ENCODE measurements around the gene TPM3. TPM values are rescaled to one million over a fixed set of nuclear protein-coding genes. Genes with fewer than 3 reads are reported as not detected.

The TPM3 gene
- polyA plus RNA-seq, 1 donor from 2014 or later = 356 TPM

- peaks cover 13% of the 10 kb centered on the region for H3K36me3 ChIP-seq (ENCODE audit: insufficient read depth, low read length)
- no peaks in the 10 kb centered on the region for H3K9me2 ChIP-seq (ENCODE audit: insufficient read depth, low read length)
Measured at GRCh38 chr1:154170547-154171222, 21.2 kb downstream of the TPM3 start.

GRCh38 chr1:154167461-154167860 lies 24.4 kb downstream of the TPM3 start:
- Histone ChIP-seq H3K9me2 (ENCODE audit: insufficient read depth, low read length) (no peaks in the 10 kb centered on the region), H2AFZ (ENCODE audit: low read depth, low read length) (no peak overlapping the region), H3F3A (ENCODE audit: insufficient read depth, low read length, poor library complexity, severe bottlenecking) (no peaks in the 10 kb centered on the region), H3K27me3 (ENCODE audit: insufficient read depth, low read depth, low read length) (no peaks in the 10 kb centered on the region), H3K9me3 (ENCODE audit: low read length) (no peaks in the 10 kb centered on the region), H4K20me1 (ENCODE audit: insufficient read depth) (no peaks in the 10 kb centered on the region), H3K4me2 (ENCODE audit: low read length) (no peak overlapping the region), H3K4me3 (ENCODE audit: low read length) (no peak overlapping the region), H3K79me2 (replicated peaks; ENCODE audit: insufficient read depth, low read length) (no peaks in the 10 kb centered on the region), H3K36me3 (ENCODE audit: insufficient read depth, low read length) (peaks cover 17% of the 10 kb centered on the region), H3K9ac (ENCODE audit: low read length) (no peak overlapping the region), H3K27ac (ENCODE audit: low read length) (no peak overlapping the region)
- no peak for TF ChIP-seq EP300 (conservative IDR thresholded peaks at IDR 0.05; ENCODE audit: poor library complexity, severe bottlenecking)

More at GRCh38 chr1:154170547-154171222, 21.2 kb downstream of the TPM3 start:
- H3K4me2 ChIP-seq (ENCODE audit: low read length) = no peak overlapping the region
- TF ChIP-seq EZH2 (IDR thresholded peaks at IDR 0.05; ENCODE audit: borderline replicate concordance, insufficient read depth, low read length, poor library complexity, severe bottlenecking) (no peak), EP300 (conservative IDR thresholded peaks at IDR 0.05; ENCODE audit: poor library complexity, severe bottlenecking) (no peak), SMC3 (conservative IDR thresholded peaks at IDR 0.05; ENCODE audit: poor library complexity) (no peak), RAD21 (conservative IDR thresholded peaks at IDR 0.05) (no peak), REST (IDR thresholded peaks at IDR 0.05; ENCODE audit: borderline replicate concordance) (no peak), TAF1 (IDR thresholded peaks at IDR 0.05; ENCODE audit: low read depth) (no peak), CTCF (IDR thresholded peaks at IDR 0.05; ENCODE audit: poor library complexity, severe bottlenecking) (no peak), MXI1 (conservative IDR thresholded peaks at IDR 0.05; ENCODE audit: poor library complexity, severe bottlenecking) (no peak), POLR2AphosphoS5 (IDR thresholded peaks at IDR 0.05) (no peak)
- H3K27me3 ChIP-seq (ENCODE audit: insufficient read depth, low read depth, low read length) = no peaks in the 10 kb centered on the region
- no peak overlapping the region for H3K9ac ChIP-seq (ENCODE audit: low read length)
- no peaks in the 10 kb centered on the region for H3F3A ChIP-seq (ENCODE audit: insufficient read depth, low read length, poor library complexity, severe bottlenecking)
- H4K20me1 ChIP-seq (ENCODE audit: insufficient read depth) = no peaks in the 10 kb centered on the region
- H2AFZ ChIP-seq (ENCODE audit: low read depth, low read length) = no peak overlapping the region
- no peaks in the 10 kb centered on the region for H3K79me2 ChIP-seq (replicated peaks; ENCODE audit: insufficient read depth, low read length)
- no peak overlapping the region for H3K4me3 ChIP-seq (ENCODE audit: low read length)
- H3K27ac ChIP-seq (ENCODE audit: low read length) = no peak overlapping the region
- H3K9me3 ChIP-seq (ENCODE audit: low read length) = no peaks in the 10 kb centered on the region
